Ovary (tissue), 3 donors: ENCODE data around the gene PDE8A.

Experiments used
- POLR2A ChIP-seq: fragments of 450-650 bp; IDR thresholded peaks from one replicate; pipeline ENCODE4 v1.6.1; 2017; ENCODE audit warnings: antibody characterized with exemption, mild to moderate bottlenecking, moderate library complexity
- TF ChIP-seq, protein P1 (sequence below), 3 donors: fragments of 450-650 bp in 2 of 3; fragments of 200-600 bp in 1 of 3; IDR thresholded peaks; one replicate each; pipeline versions ENCODE4 v1.5.1 to v1.8.0; 2016 to 2022; ENCODE audit warnings: antibody characterized with exemption in 3 of 3, mild to moderate bottlenecking in 1 of 3
- donor health status: DM: no; HTN: no; CAD: no.

DNA sequence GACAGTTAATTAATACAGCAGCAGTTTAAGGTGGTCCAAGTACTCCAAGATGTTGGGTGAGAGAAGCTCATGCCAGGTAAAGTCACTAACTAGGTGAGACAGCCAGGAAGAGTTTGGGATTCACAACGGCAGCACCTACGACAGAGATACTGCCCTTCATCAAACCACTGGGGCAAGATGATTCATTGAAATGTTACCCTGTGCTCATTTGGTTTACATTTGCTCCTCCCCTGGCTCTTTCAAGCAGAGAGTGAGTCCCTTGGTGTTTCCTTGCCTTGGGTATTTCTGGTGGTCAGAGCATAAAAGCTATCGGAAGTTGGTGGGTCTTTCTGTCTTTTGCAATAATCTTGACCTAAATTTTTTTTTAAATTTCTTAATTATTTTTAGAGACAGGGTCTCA lies 19.9 kb upstream of the PDE8A start:
- TF ChIP-seq, protein P1, sequence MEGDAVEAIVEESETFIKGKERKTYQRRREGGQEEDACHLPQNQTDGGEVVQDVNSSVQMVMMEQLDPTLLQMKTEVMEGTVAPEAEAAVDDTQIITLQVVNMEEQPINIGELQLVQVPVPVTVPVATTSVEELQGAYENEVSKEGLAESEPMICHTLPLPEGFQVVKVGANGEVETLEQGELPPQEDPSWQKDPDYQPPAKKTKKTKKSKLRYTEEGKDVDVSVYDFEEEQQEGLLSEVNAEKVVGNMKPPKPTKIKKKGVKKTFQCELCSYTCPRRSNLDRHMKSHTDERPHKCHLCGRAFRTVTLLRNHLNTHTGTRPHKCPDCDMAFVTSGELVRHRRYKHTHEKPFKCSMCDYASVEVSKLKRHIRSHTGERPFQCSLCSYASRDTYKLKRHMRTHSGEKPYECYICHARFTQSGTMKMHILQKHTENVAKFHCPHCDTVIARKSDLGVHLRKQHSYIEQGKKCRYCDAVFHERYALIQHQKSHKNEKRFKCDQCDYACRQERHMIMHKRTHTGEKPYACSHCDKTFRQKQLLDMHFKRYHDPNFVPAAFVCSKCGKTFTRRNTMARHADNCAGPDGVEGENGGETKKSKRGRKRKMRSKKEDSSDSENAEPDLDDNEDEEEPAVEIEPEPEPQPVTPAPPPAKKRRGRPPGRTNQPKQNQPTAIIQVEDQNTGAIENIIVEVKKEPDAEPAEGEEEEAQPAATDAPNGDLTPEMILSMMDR (IDR thresholded peaks at IDR 0.05), result no peak
- no peak for TF ChIP-seq POLR2A
